Liver (tissue), 9 donors: Measurements from ENCODE around the gene FAM9C. TPM values are rescaled to one million over a fixed set of nuclear protein-coding genes. Genes with fewer than 3 reads are reported as not detected.

Source experiments
- DNase-seq: peaks from one replicate; pipeline ENCODE4 v3.0.0-alpha.2; 2017; ENCODE audit warnings: low spot score
- H3K27ac ChIP-seq, 2 donors: one replicate each; pipeline ENCODE4 v1.7.0; 2013; ENCODE audit warnings: inconsistent platforms in 2 of 2, low read length in 2 of 2, control low read depth in 1 of 2, low read depth in 1 of 2, mild to moderate bottlenecking in 1 of 2
- H3K27me3 ChIP-seq, 4 donors: one replicate each; pipeline versions ENCODE4 v1.6.1 to v1.7.0; 2013; ENCODE audit warnings: low read length in 3 of 4, inconsistent platforms in 1 of 4, mild to moderate bottlenecking in 1 of 4, moderate library complexity in 1 of 4; ENCODE audit not compliant: control insufficient read depth in 4 of 4, insufficient read depth in 4 of 4
- H3K36me3 ChIP-seq, 4 donors: one replicate each; pipeline versions ENCODE4 v1.6.1 to v1.7.0; 2013; ENCODE audit warnings: low read length in 3 of 4, mild to moderate bottlenecking in 3 of 4, low read depth in 1 of 4, moderate library complexity in 1 of 4; ENCODE audit not compliant: control insufficient read depth in 4 of 4, insufficient read depth in 3 of 4
- H3K4me1 ChIP-seq, 4 donors: one replicate each; pipeline versions ENCODE4 v1.6.1 to v1.7.0; 2013; ENCODE audit warnings: low read length in 3 of 4, mild to moderate bottlenecking in 3 of 4, moderate library complexity in 1 of 4; ENCODE audit not compliant: control insufficient read depth in 4 of 4, insufficient read depth in 4 of 4
- H3K4me3 ChIP-seq, 3 donors: one replicate each; pipeline versions ENCODE4 v1.6.1 to v1.7.0; 2013; ENCODE audit warnings: low read length in 3 of 3, control low read depth in 1 of 3, low read depth in 1 of 3, mild to moderate bottlenecking in 1 of 3
- H3K9ac ChIP-seq, 2 donors: one replicate each; pipeline ENCODE4 v1.7.0; 2013; ENCODE audit warnings: low read length in 2 of 2, mild to moderate bottlenecking in 2 of 2, moderate library complexity in 2 of 2, control low read depth in 1 of 2, low read depth in 1 of 2
- H3K9me3 ChIP-seq, 4 donors: one replicate each; pipeline versions ENCODE4 v1.6.1 to v1.7.0; 2013; ENCODE audit warnings: low read length in 3 of 4; ENCODE audit not compliant: control insufficient read depth in 4 of 4
- EGR1 ChIP-seq, 2 donors: IDR thresholded peaks; 2 replicates each; pipeline ENCODE4 v1.6.1; 2016 to 2018; ENCODE audit warnings: antibody characterized with exemption in 2 of 2, low read depth in 2 of 2
- FOXA1 ChIP-seq: IDR thresholded peaks from 2 replicates; pipeline ENCODE4 v1.6.1; 2016; ENCODE audit warnings: antibody characterized with exemption
- FOXA2 ChIP-seq: IDR thresholded peaks from 2 replicates; pipeline ENCODE4 v1.6.1; 2016; ENCODE audit warnings: antibody characterized with exemption
- GABPA ChIP-seq, 2 donors: IDR thresholded peaks in 1 of 2; conservative IDR thresholded peaks in 1 of 2; 2 replicates each; pipeline ENCODE4 v1.6.1; 2016; ENCODE audit warnings: antibody characterized with exemption in 2 of 2, mild to moderate bottlenecking in 1 of 2, moderate library complexity in 1 of 2
- HNF4A ChIP-seq, 2 donors: conservative IDR thresholded peaks; 2 replicates each; pipeline ENCODE4 v1.6.1; 2016; ENCODE audit warnings: antibody characterized with exemption in 2 of 2, mild to moderate bottlenecking in 2 of 2
- HNF4G ChIP-seq: IDR thresholded peaks from 2 replicates; pipeline ENCODE4 v1.6.1; 2016; ENCODE audit warnings: antibody characterized with exemption
- JUND ChIP-seq, 2 donors: IDR thresholded peaks; 2 replicates each; pipeline ENCODE4 v1.6.1; 2016; ENCODE audit warnings: antibody characterized with exemption in 2 of 2
- NR2F2 ChIP-seq: IDR thresholded peaks from 2 replicates; pipeline ENCODE4 v1.6.1; 2016; ENCODE audit warnings: antibody characterized with exemption
- RAD21 ChIP-seq, 2 donors: IDR thresholded peaks; 2 replicates each; pipeline ENCODE4 v1.6.1; 2016; ENCODE audit warnings: antibody characterized with exemption in 2 of 2, mild to moderate bottlenecking in 2 of 2
- RXRA ChIP-seq, 2 donors: IDR thresholded peaks; 2 replicates each; pipeline ENCODE4 v1.6.1; 2017 to 2018; ENCODE audit warnings: antibody characterized with exemption in 2 of 2, mild to moderate bottlenecking in 1 of 2
- TAF1 ChIP-seq: conservative IDR thresholded peaks from 2 replicates; pipeline ENCODE4 v1.6.1; 2016; ENCODE audit warnings: antibody characterized with exemption, mild to moderate bottlenecking
- YY1 ChIP-seq: IDR thresholded peaks from 2 replicates; pipeline ENCODE4 v1.6.1; 2016; ENCODE audit warnings: antibody characterized with exemption, mild to moderate bottlenecking
- WGBS: extraction: QIAGEN DNeasy Blood & Tissue Kit; methylation state at CpG from one replicate; pipeline ENCODE4 v1.1.7; 2013; 5-methylcytosine and 5-hydroxymethylcytosine counted together
- polyA plus RNA-seq, 2 donors: library from polyadenylated mRNA; stranded (reverse) in 1 of 2; unstranded in 1 of 2; fragments of 200-250 nt in 1 of 2; fragments of >200 nt in 1 of 2; fragmentation: Nextera tagmentation in 1 of 2; extraction: Ambion mirVana in 1 of 2; gene quantifications; one replicate each; pipeline versions ENCODE4 v1.2.1 to v1.2.3, GENCODE V29; 2013 to 2015
- total RNA-seq, 2 donors: library from RNA; depleted of rRNA; stranded (reverse); fragments of >200 nt; gene quantifications; one replicate each; pipeline ENCODE4 v1.2.3, GENCODE V29; 2014
- TF ChIP-seq, protein P1 (sequence below): IDR thresholded peaks from 2 replicates; pipeline ENCODE4 v1.6.1; 2016; ENCODE audit warnings: antibody characterized with exemption, mild to moderate bottlenecking
- TF ChIP-seq, protein P2 (sequence below): fragments of 150-350 bp; IDR thresholded peaks from 2 replicates; pipeline ENCODE4 v1.5.1; 2017; ENCODE audit warnings: improper control_type of control experiment, low read depth, low read length; ENCODE audit not compliant: missing input control
- TF ChIP-seq, protein P3 (sequence below): IDR thresholded peaks from 2 replicates; pipeline ENCODE4 v1.6.1; 2016; ENCODE audit warnings: antibody characterized with exemption
- TF ChIP-seq, protein P4 (sequence below): IDR thresholded peaks from 2 replicates; pipeline ENCODE4 v1.6.1; 2016; ENCODE audit warnings: antibody characterized with exemption
- TF ChIP-seq, protein P5 (sequence below): IDR thresholded peaks from 2 replicates; pipeline ENCODE4 v1.6.1; 2016; ENCODE audit warnings: antibody characterized with exemption
- donor health status: healthy.
- donor health status: healthy.
- donor health status: healthy.
- donor health status: healthy.
- donor health status: healthy.

Gene FAM9C
- total and polyA plus RNA-seq, 4 donors = not detected

DNA sequence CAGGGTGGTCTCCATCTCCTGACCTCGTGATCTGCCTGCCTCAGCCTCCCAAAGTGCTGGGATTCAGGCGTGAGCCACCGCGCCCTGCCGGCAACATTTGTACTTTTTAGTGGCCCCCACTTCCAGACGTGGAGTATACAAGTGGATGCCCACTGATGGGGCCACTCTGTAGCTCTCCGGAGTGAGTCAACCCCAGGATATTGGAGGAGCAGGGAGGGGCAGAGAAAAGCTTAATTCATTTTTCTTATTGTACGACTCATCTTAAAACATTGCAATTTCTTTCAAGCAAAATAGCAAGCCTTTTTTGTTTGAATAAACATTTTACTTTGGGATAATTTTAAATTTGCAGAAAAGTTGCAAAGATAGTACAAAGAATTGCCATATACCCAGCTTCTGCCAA is 34.6 kb downstream of the FAM9C start:
- H3K4me3 ChIP-seq = no peak overlapping the region
- TF ChIP-seq EGR1 (IDR thresholded peaks at IDR 0.05; ENCODE audit: low read depth in 2 of 2) (no peak), JUND (IDR thresholded peaks at IDR 0.05) (no peak), NR2F2 (no peak), RXRA (IDR thresholded peaks at IDR 0.05) (no peak), HNF4G (no peak), TAF1 (no peak), GABPA (IDR thresholded peaks at IDR 0.05 in 1 of 2, conservative IDR thresholded peaks at IDR 0.05 in 1 of 2) (no peak), RAD21 (IDR thresholded peaks at IDR 0.05) (no peak), HNF4A (conservative IDR thresholded peaks at IDR 0.05) (no peak), FOXA1 (no peak), YY1 (no peak)
- TF ChIP-seq, protein P1, sequence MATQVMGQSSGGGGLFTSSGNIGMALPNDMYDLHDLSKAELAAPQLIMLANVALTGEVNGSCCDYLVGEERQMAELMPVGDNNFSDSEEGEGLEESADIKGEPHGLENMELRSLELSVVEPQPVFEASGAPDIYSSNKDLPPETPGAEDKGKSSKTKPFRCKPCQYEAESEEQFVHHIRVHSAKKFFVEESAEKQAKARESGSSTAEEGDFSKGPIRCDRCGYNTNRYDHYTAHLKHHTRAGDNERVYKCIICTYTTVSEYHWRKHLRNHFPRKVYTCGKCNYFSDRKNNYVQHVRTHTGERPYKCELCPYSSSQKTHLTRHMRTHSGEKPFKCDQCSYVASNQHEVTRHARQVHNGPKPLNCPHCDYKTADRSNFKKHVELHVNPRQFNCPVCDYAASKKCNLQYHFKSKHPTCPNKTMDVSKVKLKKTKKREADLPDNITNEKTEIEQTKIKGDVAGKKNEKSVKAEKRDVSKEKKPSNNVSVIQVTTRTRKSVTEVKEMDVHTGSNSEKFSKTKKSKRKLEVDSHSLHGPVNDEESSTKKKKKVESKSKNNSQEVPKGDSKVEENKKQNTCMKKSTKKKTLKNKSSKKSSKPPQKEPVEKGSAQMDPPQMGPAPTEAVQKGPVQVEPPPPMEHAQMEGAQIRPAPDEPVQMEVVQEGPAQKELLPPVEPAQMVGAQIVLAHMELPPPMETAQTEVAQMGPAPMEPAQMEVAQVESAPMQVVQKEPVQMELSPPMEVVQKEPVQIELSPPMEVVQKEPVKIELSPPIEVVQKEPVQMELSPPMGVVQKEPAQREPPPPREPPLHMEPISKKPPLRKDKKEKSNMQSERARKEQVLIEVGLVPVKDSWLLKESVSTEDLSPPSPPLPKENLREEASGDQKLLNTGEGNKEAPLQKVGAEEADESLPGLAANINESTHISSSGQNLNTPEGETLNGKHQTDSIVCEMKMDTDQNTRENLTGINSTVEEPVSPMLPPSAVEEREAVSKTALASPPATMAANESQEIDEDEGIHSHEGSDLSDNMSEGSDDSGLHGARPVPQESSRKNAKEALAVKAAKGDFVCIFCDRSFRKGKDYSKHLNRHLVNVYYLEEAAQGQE = no peak
- TF ChIP-seq, protein P2, sequence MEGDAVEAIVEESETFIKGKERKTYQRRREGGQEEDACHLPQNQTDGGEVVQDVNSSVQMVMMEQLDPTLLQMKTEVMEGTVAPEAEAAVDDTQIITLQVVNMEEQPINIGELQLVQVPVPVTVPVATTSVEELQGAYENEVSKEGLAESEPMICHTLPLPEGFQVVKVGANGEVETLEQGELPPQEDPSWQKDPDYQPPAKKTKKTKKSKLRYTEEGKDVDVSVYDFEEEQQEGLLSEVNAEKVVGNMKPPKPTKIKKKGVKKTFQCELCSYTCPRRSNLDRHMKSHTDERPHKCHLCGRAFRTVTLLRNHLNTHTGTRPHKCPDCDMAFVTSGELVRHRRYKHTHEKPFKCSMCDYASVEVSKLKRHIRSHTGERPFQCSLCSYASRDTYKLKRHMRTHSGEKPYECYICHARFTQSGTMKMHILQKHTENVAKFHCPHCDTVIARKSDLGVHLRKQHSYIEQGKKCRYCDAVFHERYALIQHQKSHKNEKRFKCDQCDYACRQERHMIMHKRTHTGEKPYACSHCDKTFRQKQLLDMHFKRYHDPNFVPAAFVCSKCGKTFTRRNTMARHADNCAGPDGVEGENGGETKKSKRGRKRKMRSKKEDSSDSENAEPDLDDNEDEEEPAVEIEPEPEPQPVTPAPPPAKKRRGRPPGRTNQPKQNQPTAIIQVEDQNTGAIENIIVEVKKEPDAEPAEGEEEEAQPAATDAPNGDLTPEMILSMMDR = no peak
- TF ChIP-seq, protein P3, sequence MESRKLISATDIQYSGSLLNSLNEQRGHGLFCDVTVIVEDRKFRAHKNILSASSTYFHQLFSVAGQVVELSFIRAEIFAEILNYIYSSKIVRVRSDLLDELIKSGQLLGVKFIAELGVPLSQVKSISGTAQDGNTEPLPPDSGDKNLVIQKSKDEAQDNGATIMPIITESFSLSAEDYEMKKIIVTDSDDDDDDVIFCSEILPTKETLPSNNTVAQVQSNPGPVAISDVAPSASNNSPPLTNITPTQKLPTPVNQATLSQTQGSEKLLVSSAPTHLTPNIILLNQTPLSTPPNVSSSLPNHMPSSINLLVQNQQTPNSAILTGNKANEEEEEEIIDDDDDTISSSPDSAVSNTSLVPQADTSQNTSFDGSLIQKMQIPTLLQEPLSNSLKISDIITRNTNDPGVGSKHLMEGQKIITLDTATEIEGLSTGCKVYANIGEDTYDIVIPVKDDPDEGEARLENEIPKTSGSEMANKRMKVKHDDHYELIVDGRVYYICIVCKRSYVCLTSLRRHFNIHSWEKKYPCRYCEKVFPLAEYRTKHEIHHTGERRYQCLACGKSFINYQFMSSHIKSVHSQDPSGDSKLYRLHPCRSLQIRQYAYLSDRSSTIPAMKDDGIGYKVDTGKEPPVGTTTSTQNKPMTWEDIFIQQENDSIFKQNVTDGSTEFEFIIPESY = no peak
- TF ChIP-seq, protein P4, sequence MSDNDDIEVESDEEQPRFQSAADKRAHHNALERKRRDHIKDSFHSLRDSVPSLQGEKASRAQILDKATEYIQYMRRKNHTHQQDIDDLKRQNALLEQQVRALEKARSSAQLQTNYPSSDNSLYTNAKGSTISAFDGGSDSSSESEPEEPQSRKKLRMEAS = no peak
- H3K27me3 ChIP-seq = no peaks in the 10 kb centered on the region
- H3K36me3 ChIP-seq = no peaks in the 10 kb centered on the region
- no peak overlapping the region for H3K27ac ChIP-seq
- DNase-seq = no peak
- peaks cover 0 to 10% (median 5%) of the 10 kb centered on the region in 4 donors for H3K4me1 ChIP-seq
- H3K9me3 ChIP-seq = no peaks in the 10 kb centered on the region
- 96% methylated on average over 8 of the region's 8 CpGs for WGBS
- no peak overlapping the region for H3K9ac ChIP-seq

DNA sequence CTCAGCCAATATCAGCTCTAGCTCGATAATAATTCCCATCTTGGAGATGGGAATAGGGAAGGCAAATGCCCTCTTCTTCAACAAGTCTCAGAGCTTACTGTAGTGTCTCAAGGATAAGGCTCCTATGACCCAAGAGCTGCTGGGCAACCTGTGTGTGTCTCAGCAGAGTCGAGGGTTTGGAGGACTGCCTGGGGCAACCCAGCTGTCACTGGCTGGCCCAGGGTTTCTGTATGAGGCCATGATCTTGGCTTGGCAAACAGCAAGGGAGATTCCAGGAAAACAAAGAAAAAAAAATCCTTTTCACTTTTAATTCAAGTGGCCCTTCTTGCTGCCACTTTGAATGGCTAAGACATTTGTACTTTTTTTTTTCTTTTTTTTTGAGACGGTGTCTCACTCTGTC is 35.1 kb downstream of the FAM9C start:
- Histone ChIP-seq H3K27me3 (no peaks in the 10 kb centered on the region), H3K36me3 (no peaks in the 10 kb centered on the region), H3K4me3 (no peak overlapping the region), H3K4me1 (peaks cover 0 to 10% (median 5%) of the 10 kb centered on the region in 4 donors), H3K9me3 (no peaks in the 10 kb centered on the region), H3K27ac (no peak overlapping the region), H3K9ac (no peak overlapping the region)
- DNase-seq = no peak
- WGBS = 70% methylated on average over 3 of the region's 3 CpGs
- no peak for TF ChIP-seq EGR1 (IDR thresholded peaks at IDR 0.05; ENCODE audit: low read depth in 2 of 2)
- no peak for TF ChIP-seq FOXA2
- TF ChIP-seq, protein P5, sequence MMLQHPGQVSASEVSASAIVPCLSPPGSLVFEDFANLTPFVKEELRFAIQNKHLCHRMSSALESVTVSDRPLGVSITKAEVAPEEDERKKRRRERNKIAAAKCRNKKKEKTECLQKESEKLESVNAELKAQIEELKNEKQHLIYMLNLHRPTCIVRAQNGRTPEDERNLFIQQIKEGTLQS = no peak
- TF ChIP-seq, protein P1 = no peak
- TF ChIP-seq, protein P2 = no peak
